ENCODE results near the gene SKAP2.

SKAP2 gene

DNA sequence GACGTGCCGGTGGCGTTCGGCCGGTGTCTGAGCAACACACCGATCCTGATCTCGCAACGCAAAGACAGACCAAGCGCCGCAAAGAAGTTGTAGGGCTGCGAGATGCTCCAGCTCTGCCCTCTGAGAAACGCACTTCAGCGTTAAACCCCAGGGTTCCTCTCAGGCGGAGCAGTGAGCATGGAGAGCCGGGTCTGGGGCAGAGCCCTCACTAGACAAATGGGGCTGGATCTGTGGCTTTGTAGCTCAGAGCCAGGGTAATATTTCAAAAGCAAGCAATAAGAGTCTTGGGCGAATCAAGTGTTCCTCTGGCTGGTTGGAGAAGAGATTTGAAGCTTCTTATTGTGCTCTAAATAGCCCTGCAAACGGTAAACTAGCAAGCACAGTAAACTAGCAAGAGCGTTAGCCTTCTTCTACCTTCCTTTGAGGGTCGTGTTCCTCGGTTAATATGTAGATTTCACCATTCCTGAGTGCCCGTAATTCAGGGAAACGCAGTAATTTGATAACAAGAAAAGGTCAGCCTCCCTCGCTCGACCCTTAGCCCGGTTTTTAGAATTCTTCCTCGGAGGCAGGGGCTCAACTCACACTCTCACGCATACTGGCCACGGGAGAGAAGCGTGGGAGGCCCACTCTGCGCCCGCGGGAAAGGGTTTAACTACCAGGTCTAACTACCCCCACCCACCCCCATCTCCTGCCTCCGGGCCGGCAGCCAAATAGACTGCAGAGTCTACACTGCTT is 6.7 kb downstream of the SKAP2 start:
- no peak for TF ChIP-seq TCF12 (IDR thresholded peaks at IDR 0.05; ENCODE audit: low read depth)
- TF ChIP-seq CEBPB (IDR thresholded peaks at IDR 0.05) = no peak
- TF ChIP-seq EGR1 (IDR thresholded peaks at IDR 0.05) = no peak
- TF ChIP-seq TEAD4 (IDR thresholded peaks at IDR 0.05) = no peak
- TF ChIP-seq, protein P1, sequence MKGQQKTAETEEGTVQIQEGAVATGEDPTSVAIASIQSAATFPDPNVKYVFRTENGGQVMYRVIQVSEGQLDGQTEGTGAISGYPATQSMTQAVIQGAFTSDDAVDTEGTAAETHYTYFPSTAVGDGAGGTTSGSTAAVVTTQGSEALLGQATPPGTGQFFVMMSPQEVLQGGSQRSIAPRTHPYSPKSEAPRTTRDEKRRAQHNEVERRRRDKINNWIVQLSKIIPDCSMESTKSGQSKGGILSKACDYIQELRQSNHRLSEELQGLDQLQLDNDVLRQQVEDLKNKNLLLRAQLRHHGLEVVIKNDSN (IDR thresholded peaks at IDR 0.05) = no peak
- TF ChIP-seq, protein P2, sequence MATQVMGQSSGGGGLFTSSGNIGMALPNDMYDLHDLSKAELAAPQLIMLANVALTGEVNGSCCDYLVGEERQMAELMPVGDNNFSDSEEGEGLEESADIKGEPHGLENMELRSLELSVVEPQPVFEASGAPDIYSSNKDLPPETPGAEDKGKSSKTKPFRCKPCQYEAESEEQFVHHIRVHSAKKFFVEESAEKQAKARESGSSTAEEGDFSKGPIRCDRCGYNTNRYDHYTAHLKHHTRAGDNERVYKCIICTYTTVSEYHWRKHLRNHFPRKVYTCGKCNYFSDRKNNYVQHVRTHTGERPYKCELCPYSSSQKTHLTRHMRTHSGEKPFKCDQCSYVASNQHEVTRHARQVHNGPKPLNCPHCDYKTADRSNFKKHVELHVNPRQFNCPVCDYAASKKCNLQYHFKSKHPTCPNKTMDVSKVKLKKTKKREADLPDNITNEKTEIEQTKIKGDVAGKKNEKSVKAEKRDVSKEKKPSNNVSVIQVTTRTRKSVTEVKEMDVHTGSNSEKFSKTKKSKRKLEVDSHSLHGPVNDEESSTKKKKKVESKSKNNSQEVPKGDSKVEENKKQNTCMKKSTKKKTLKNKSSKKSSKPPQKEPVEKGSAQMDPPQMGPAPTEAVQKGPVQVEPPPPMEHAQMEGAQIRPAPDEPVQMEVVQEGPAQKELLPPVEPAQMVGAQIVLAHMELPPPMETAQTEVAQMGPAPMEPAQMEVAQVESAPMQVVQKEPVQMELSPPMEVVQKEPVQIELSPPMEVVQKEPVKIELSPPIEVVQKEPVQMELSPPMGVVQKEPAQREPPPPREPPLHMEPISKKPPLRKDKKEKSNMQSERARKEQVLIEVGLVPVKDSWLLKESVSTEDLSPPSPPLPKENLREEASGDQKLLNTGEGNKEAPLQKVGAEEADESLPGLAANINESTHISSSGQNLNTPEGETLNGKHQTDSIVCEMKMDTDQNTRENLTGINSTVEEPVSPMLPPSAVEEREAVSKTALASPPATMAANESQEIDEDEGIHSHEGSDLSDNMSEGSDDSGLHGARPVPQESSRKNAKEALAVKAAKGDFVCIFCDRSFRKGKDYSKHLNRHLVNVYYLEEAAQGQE (IDR thresholded peaks at IDR 0.05; ENCODE audit: low read depth) = no peak
- TF ChIP-seq EP300 (IDR thresholded peaks at IDR 0.05; ENCODE audit: borderline replicate concordance) = no peak
- no peak for TF ChIP-seq TAF1 (IDR thresholded peaks at IDR 0.05; ENCODE audit: low read depth)
- TF ChIP-seq ZBTB7A (IDR thresholded peaks at IDR 0.05; ENCODE audit: low read depth) = no peak
- TF ChIP-seq YY1 (IDR thresholded peaks at IDR 0.05; ENCODE audit: low read depth) = no peak
- no peak for TF ChIP-seq RAD21 (IDR thresholded peaks at IDR 0.05; ENCODE audit: low read depth)
- no peak for TF ChIP-seq CREB1 (IDR thresholded peaks at IDR 0.05; ENCODE audit: low read depth)
- no peak for TF ChIP-seq FOXM1 (IDR thresholded peaks at IDR 0.05; ENCODE audit: borderline replicate concordance, low read depth)
- TF ChIP-seq, protein P3, sequence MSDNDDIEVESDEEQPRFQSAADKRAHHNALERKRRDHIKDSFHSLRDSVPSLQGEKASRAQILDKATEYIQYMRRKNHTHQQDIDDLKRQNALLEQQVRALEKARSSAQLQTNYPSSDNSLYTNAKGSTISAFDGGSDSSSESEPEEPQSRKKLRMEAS (IDR thresholded peaks at IDR 0.05) = no peak
- TF ChIP-seq NFIC (IDR thresholded peaks at IDR 0.05) = no peak

DNA sequence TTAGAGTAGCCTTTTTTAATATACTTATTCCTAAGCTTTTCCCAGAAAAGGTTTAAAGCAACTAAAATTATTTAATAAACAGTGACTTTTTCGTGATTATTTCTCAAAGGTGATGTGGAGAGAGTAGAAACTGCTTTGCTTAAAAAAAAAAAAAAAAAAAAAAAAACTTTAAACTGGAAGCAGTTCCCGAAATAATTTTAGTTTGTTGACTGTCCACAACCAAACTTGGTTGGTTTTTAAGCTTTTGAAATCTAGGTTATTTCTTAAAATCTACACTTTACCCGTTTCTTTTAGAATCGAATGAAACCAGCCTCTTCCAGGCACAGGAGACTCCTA is 7.3 kb downstream of the SKAP2 start:
- no peak for TF ChIP-seq TEAD4 (IDR thresholded peaks at IDR 0.05)
- no peak for TF ChIP-seq TCF12 (IDR thresholded peaks at IDR 0.05; ENCODE audit: low read depth)
- no peak for TF ChIP-seq EGR1 (IDR thresholded peaks at IDR 0.05)
- TF ChIP-seq EP300 (IDR thresholded peaks at IDR 0.05; ENCODE audit: borderline replicate concordance) = no peak
- no peak for TF ChIP-seq YY1 (IDR thresholded peaks at IDR 0.05; ENCODE audit: low read depth)
- TF ChIP-seq, protein P1 (IDR thresholded peaks at IDR 0.05) = no peak
- TF ChIP-seq, protein P3 (IDR thresholded peaks at IDR 0.05) = no peak
- TF ChIP-seq TAF1 (IDR thresholded peaks at IDR 0.05; ENCODE audit: low read depth) = no peak
- no peak for TF ChIP-seq CEBPB (IDR thresholded peaks at IDR 0.05)
- no peak for TF ChIP-seq NFIC (IDR thresholded peaks at IDR 0.05)
- TF ChIP-seq RAD21 (IDR thresholded peaks at IDR 0.05; ENCODE audit: low read depth) = no peak

DNA sequence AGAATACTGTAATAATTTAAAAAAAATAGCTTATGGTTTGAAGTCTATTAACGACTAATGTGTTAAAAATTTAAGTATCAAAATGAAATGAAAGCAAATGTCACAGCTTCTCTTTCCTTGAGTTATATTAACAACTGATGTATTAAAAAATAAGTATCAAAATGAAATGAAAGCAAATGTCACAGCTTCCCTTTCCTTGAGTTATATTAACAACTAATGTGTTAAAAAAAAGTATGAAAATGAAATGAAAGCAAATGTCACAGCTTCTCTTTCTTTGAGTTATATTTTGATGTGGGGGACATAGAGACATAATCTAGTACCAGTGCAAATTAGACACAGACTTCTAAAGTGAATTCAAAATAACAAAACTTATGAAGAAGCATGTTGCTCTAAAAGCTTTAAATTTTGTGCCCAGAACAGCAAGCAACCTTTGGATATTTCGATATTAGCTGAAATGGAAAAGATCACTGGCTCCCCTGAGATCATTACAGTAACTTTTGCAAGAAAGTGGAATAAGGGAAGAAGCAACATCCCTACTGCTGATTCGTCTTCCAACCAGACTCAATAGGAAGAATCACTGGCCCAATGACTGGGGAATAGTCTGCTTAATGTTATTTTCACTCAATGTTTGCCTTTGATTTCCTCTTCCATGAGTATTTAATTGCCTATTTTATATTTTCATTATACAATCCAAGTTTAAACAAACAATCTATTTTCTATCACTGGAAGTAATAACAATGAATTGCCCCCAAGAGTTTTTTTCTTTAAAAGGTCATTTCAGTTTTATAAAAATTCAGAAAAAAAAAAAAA is 8.0 kb downstream of the SKAP2 start:
- TF ChIP-seq TCF12 (IDR thresholded peaks at IDR 0.05; ENCODE audit: low read depth) = no peak
- TF ChIP-seq TEAD4 (IDR thresholded peaks at IDR 0.05) = no peak
- TF ChIP-seq, protein P1 (IDR thresholded peaks at IDR 0.05) = no peak
- TF ChIP-seq YY1 (IDR thresholded peaks at IDR 0.05; ENCODE audit: low read depth) = no peak
- no peak for TF ChIP-seq TAF1 (IDR thresholded peaks at IDR 0.05; ENCODE audit: low read depth)

DNA sequence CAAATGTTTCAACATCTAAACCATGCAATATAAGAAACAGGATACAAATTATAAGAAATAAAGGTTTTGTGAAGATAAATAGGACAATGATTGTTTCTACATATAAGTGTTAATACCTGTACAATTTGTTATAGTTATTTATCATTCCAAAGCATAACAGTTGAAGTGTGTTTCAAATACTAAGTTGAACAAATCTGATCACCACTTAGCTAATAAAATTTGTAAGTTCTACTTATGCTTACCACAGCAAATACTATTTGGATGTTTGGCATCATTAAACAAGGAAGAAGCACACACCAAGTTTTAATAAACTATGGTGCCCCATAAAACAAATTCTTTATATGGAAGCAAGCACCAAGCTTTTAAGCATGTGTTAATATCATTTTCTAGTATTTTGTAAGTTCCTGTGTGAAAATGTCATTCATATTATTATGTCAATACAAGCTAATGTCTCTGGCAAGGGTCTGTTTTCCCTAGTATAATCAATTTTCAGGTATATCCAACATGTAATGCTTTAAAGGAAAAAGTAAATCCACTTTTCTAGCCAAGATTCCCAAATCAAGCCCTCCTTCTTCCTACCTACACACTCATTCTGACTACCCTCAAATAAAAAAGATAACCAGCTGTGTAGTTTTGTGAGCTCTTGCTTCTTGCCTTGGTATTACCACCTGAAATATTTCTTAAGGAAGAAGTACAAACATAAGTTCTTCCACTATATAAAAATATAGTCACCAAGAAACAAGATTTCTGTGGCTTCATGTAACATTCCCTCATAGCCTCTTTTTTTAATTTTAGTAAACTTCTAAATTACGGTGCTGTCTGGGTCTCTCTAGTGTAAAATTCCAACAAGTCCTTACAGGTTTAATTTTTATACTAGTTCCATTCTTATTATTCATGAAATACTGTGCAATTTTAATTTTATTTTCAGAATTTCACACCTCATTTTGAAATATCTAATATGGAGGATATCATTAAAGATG is 9.2 kb downstream of the SKAP2 start:
- TF ChIP-seq, protein P2 (IDR thresholded peaks at IDR 0.05; ENCODE audit: low read depth) = no peak
- TF ChIP-seq, protein P1 (IDR thresholded peaks at IDR 0.05) = no peak
- TF ChIP-seq CEBPB (IDR thresholded peaks at IDR 0.05) = no peak
- TF ChIP-seq CREB1 (IDR thresholded peaks at IDR 0.05; ENCODE audit: low read depth) = no peak
- TF ChIP-seq EP300 (IDR thresholded peaks at IDR 0.05; ENCODE audit: borderline replicate concordance) = no peak
- TF ChIP-seq ZBTB7A (IDR thresholded peaks at IDR 0.05; ENCODE audit: low read depth) = no peak
- no peak for TF ChIP-seq FOXM1 (IDR thresholded peaks at IDR 0.05; ENCODE audit: borderline replicate concordance, low read depth)
- no peak for TF ChIP-seq TAF1 (IDR thresholded peaks at IDR 0.05; ENCODE audit: low read depth)
- no peak for TF ChIP-seq TEAD4 (IDR thresholded peaks at IDR 0.05)
- TF ChIP-seq, protein P3 (IDR thresholded peaks at IDR 0.05) = no peak
- no peak for TF ChIP-seq NFIC (IDR thresholded peaks at IDR 0.05)
- no peak for TF ChIP-seq EGR1 (IDR thresholded peaks at IDR 0.05)
- TF ChIP-seq YY1 (IDR thresholded peaks at IDR 0.05; ENCODE audit: low read depth) = no peak
- no peak for TF ChIP-seq TCF12 (IDR thresholded peaks at IDR 0.05; ENCODE audit: low read depth)
- TF ChIP-seq RAD21 (IDR thresholded peaks at IDR 0.05; ENCODE audit: low read depth) = no peak
